H1 (cell line): ENCODE data around the gene ZKSCAN8. TPM values are rescaled to one million over a fixed set of nuclear protein-coding genes. Genes with fewer than 3 reads are reported as not detected.

Source experiments
- CTCF ChIA-PET: fragments of 300-600 bp; sonication (Branson Sonifier 250); formaldehyde crosslinking; loops from one replicate; lab custom pipeline; 2021; ENCODE audit not compliant: partially characterized antibody; lab: Charles Lee
- POLR2A ChIA-PET: fragments of 300-600 bp; sonication (Branson Sonifier 250); formaldehyde crosslinking; loops from one replicate; lab custom pipeline; 2021; ENCODE audit warnings: inconsistent platforms; ENCODE audit not compliant: partially characterized antibody; lab: Charles Lee
- DNase-seq, 2 experiments: peaks; one replicate each; pipeline versions ENCODE4 v3.0.0 to v3.0.0-alpha.2; 2010 to 2022; ENCODE audit warnings: low spot score in 2 of 2, low read depth in 1 of 2, mixed read lengths in 1 of 2
- FAIRE-seq: peaks from 2 replicates; lab custom pipeline; 2011; peaks lifted over from hg19 to GRCh38; lab: Jason Lieb, UNC
- H2AFZ ChIP-seq: 2 replicates; pipeline ENCODE4 v1.8.1; 2012; ENCODE audit warnings: low read length, inconsistent platforms
- H2AK5ac ChIP-seq: 2 replicates; pipeline ENCODE4 v1.6.1; 2013; ENCODE audit warnings: low read depth, low read length
- H2BK120ac ChIP-seq: replicated peaks from 2 replicates; pipeline ENCODE3; 2013; ENCODE audit warnings: low read depth, low read length, inconsistent platforms
- H2BK12ac ChIP-seq: 2 replicates; pipeline ENCODE4 v1.6.1; 2013; ENCODE audit warnings: low read depth, low read length
- H2BK15ac ChIP-seq: 2 replicates; pipeline ENCODE4 v1.6.1; 2013; ENCODE audit warnings: low read length
- H2BK20ac ChIP-seq: 2 replicates; pipeline ENCODE4 v1.6.1; 2013; ENCODE audit warnings: low read length
- H2BK5ac ChIP-seq: 2 replicates; pipeline ENCODE4 v1.6.1; 2013; ENCODE audit warnings: low read depth, low read length
- H3K14ac ChIP-seq: 2 replicates; pipeline ENCODE4 v1.6.1; 2013; ENCODE audit warnings: inconsistent platforms; ENCODE audit not compliant: insufficient read length
- H3K18ac ChIP-seq: 2 replicates; pipeline ENCODE4 v1.6.1; 2013; ENCODE audit warnings: low read length; ENCODE audit errors: extremely low read depth
- H3K23ac ChIP-seq: 2 replicates; pipeline ENCODE4 v1.6.1; 2013; ENCODE audit warnings: inconsistent platforms; ENCODE audit not compliant: insufficient read length
- H3K23me2 ChIP-seq: 2 replicates; pipeline ENCODE4 v1.6.1; 2013; ENCODE audit warnings: low read depth, low read length
- H3K27ac ChIP-seq: 2 replicates; pipeline ENCODE4 v1.6.1; 2011; ENCODE audit warnings: low read depth, low read length, inconsistent platforms
- H3K27me3 ChIP-seq, 4 experiments: replicated peaks in 1 of 4; 1 replicate in 1 of 4; 2 replicates in 3 of 4; pipeline versions ENCODE4 v1.6.1 to v1.8.1; 2011 to 2013; ENCODE audit warnings: low read length in 3 of 4, mild to moderate bottlenecking in 3 of 4, inconsistent platforms in 2 of 4, mixed read lengths in 2 of 4, moderate library complexity in 1 of 4; ENCODE audit not compliant: control insufficient read depth in 3 of 4, insufficient read depth in 3 of 4; ENCODE audit errors: extremely low read depth in 1 of 4
- H3K36me3 ChIP-seq, 4 experiments: 2 replicates each; pipeline versions ENCODE4 v1.6.1 to v1.8.1; 2011 to 2013; ENCODE audit warnings: mild to moderate bottlenecking in 4 of 4, low read length in 3 of 4, moderate library complexity in 2 of 4, control low read depth in 1 of 4, inconsistent platforms in 1 of 4; ENCODE audit not compliant: insufficient read depth in 4 of 4, control insufficient read depth in 2 of 4
- H3K4ac ChIP-seq: replicated peaks from 2 replicates; pipeline ENCODE3; 2013; ENCODE audit warnings: low read length, low read depth, mixed read lengths, inconsistent platforms; ENCODE audit not compliant: insufficient read length
- H3K4me1 ChIP-seq, 4 experiments: replicated peaks in 1 of 4; 1 replicate in 1 of 4; 2 replicates in 3 of 4; pipeline versions ENCODE4 v1.6.1 to v1.8.1; 2011 to 2013; ENCODE audit warnings: low read length in 3 of 4, inconsistent platforms in 2 of 4, mixed read lengths in 1 of 4; ENCODE audit not compliant: insufficient read depth in 4 of 4, control insufficient read depth in 3 of 4
- H3K4me2 ChIP-seq, 2 experiments: 2 replicates each; pipeline versions ENCODE4 v1.6.1 to v1.8.1; 2011 to 2013; ENCODE audit warnings: low read depth in 2 of 2, low read length in 2 of 2, control low read depth in 1 of 2, inconsistent platforms in 1 of 2, mild to moderate bottlenecking in 1 of 2; ENCODE audit not compliant: insufficient read depth in 1 of 2
- H3K4me3 ChIP-seq, 4 experiments: fragments of 200-600, 300-600 bp in 1 of 4; sonication (generic), shearing (Covaris generic), sonication (Bioruptor Twin) in 1 of 4; 2 replicates each; pipeline versions ENCODE4 v1.5.1 to v1.8.1; 2011 to 2016; ENCODE audit warnings: low read length in 4 of 4, low read depth in 3 of 4, control low read depth in 2 of 4, inconsistent platforms in 2 of 4, mild to moderate bottlenecking in 2 of 4, mixed read lengths in 1 of 4, moderate library complexity in 1 of 4; ENCODE audit not compliant: insufficient read depth in 2 of 4; ENCODE audit errors: extremely low read depth in 1 of 4
- H3K56ac ChIP-seq: replicated peaks from 2 replicates; pipeline ENCODE3; 2013; ENCODE audit warnings: low read depth, mild to moderate bottlenecking, mixed read lengths, low read length, inconsistent platforms; ENCODE audit not compliant: insufficient read length
- H3K79me1 ChIP-seq: 2 replicates; pipeline ENCODE4 v1.6.1; 2013; ENCODE audit warnings: low read depth, low read length, control low read depth
- H3K79me2 ChIP-seq, 2 experiments: 2 replicates each; pipeline versions ENCODE4 v1.6.1 to v1.8.1; 2012 to 2013; ENCODE audit warnings: low read length in 2 of 2, mild to moderate bottlenecking in 2 of 2, inconsistent platforms in 1 of 2; ENCODE audit not compliant: insufficient read depth in 2 of 2, control insufficient read depth in 1 of 2
- H3K9ac ChIP-seq, 4 experiments: replicated peaks in 1 of 4; 1 replicate in 1 of 4; 2 replicates in 3 of 4; pipeline versions ENCODE4 v1.6.1 to v1.8.1; 2011 to 2013; ENCODE audit warnings: low read depth in 3 of 4, low read length in 3 of 4, control low read depth in 2 of 4, mild to moderate bottlenecking in 2 of 4, moderate library complexity in 2 of 4, inconsistent platforms in 1 of 4; ENCODE audit errors: extremely low read depth in 1 of 4
- H3K9me3 ChIP-seq, 2 experiments: 2 replicates each; pipeline versions ENCODE4 v1.6.1 to v1.8.1; 2012 to 2013; ENCODE audit warnings: mild to moderate bottlenecking in 2 of 2, moderate library complexity in 2 of 2, control low read depth in 1 of 2, inconsistent platforms in 1 of 2, low read depth in 1 of 2, low read length in 1 of 2, mixed read lengths in 1 of 2; ENCODE audit not compliant: insufficient read depth in 2 of 2
- H4K20me1 ChIP-seq, 2 experiments: replicated peaks in 1 of 2; 2 replicates each; pipeline versions ENCODE3 to v1.8.1; 2011 to 2013; ENCODE audit warnings: inconsistent platforms in 2 of 2, low read length in 2 of 2, mild to moderate bottlenecking in 1 of 2; ENCODE audit not compliant: insufficient read depth in 2 of 2, control insufficient read depth in 1 of 2
- H4K5ac ChIP-seq: 2 replicates; pipeline ENCODE4 v1.6.1; 2013; ENCODE audit warnings: low read length, low read depth, mixed read lengths, inconsistent platforms; ENCODE audit not compliant: insufficient read length
- H4K8ac ChIP-seq: 2 replicates; pipeline ENCODE4 v1.8.0; 2013; ENCODE audit warnings: mild to moderate bottlenecking, moderate library complexity, low read length, inconsistent platforms; ENCODE audit not compliant: insufficient read depth; ENCODE audit errors: extremely low read depth
- H4K91ac ChIP-seq: replicated peaks from 2 replicates; pipeline ENCODE3; 2013; ENCODE audit warnings: low read length, mixed read lengths, inconsistent platforms; ENCODE audit not compliant: insufficient read length
- WGBS, 2 experiments: shearing (Covaris generic) in 1 of 2; methylation state at CpG; one replicate each; pipeline versions ENCODE4 v1.1.6 to v1.1.7; 2013 to 2015; ENCODE audit warnings: low lambda C conversion rate in 2 of 2, mixed read lengths in 2 of 2, inconsistent platforms in 1 of 2, low coverage in 1 of 2, missing lambda C conversion rate in 1 of 2; ENCODE audit not compliant: insufficient replicate concordance in 2 of 2, insufficient coverage in 1 of 2, insufficient read length in 1 of 2; ENCODE audit errors: extremely low coverage in 1 of 2, missing lambda C conversion rate in 1 of 2; 5-methylcytosine and 5-hydroxymethylcytosine counted together
- polyA plus RNA-seq, 7 experiments: library from polyadenylated mRNA; depleted of rRNA in 3 of 7; stranded (reverse) in 5 of 7; unstranded in 2 of 7; fragments of >200 nt in 5 of 7; fragments of 200-250 nt in 2 of 7; gene quantifications; 1 replicate in 5 of 7; 2 replicates in 1 of 7; 4 replicates in 1 of 7; pipeline versions ENCODE4 v1.2.1 to v1.2.3, GENCODE V29; 2011 to 2013; ENCODE audit warnings: missing spikeins in 2 of 7, mixed read lengths in 2 of 7
- total RNA-seq: library from RNA; stranded (reverse); fragmentation: NEBNext Ultra II Directional; extraction: Animal tissue kit (Norgen Biotek cat#: 25700); gene quantifications from 2 replicates; pipeline ENCODE4 v1.2.1, GENCODE V29; 2021

The ZKSCAN8 gene
- total and polyA plus RNA-seq, 2 of the 8 experiments (the other 6 are each of a cell fraction or from before 2014, with no cell fraction given) = 10.7 to 24.1 TPM

DNA sequence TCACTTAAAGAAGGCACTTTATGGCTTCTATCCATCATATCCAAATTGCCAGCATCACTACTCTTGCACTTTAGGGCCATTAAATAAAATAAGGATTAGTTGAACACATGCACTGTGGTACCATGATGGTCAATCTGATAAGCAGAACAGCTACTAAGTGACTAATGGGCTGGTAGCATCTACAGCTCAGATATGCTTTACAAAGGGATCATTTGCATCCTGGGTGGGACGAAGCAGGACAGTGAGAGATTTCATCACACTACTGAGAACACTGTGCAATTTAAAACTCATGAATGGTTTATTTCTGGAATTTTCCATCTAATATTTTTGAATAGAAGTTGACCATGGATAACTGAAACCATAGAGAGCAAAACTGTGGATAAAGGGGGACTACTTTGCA, 58.3 kb downstream of the ZKSCAN8 start:
- DNase-seq = no peak
- no peak overlapping the region for H3K14ac ChIP-seq
- no peak overlapping the region for H3K4me2 ChIP-seq
- 77% methylated on average over 1 of the region's 1 CpG; no CpG with 5 or more reads in 1 of the 2 experiments for WGBS, 2 experiments
- no peak overlapping the region for H3K4ac ChIP-seq
- H3K9ac ChIP-seq = no peak overlapping the region
- no peaks in the 10 kb centered on the region for H3K23me2 ChIP-seq
- CTCF ChIA-PET = interaction anchor here (0.7 kb wide), 1 partner anchor 11 kb away, joined by 3 read pairs; no protein-coding TSS in a partner anchor
- no peak overlapping the region for H4K91ac ChIP-seq
- peaks cover 3 to 10% (median 4%) of the 10 kb centered on the region in 4 experiments; a peak in 4 of 7 replicates for H3K27me3 ChIP-seq
- H3K36me3 ChIP-seq = no peaks in the 10 kb centered on the region
- no peak overlapping the region for H3K27ac ChIP-seq
- H3K79me2 ChIP-seq = no peaks in the 10 kb centered on the region
- H2BK12ac ChIP-seq = no peak overlapping the region
- no peak overlapping the region for H4K5ac ChIP-seq
- peaks cover 0 to 1% of the 10 kb centered on the region in 2 experiments for H4K20me1 ChIP-seq
- H3K18ac ChIP-seq = no peak overlapping the region
- no peak overlapping the region for H2AFZ ChIP-seq
- H2BK5ac ChIP-seq = no peak overlapping the region
- H3K4me3 ChIP-seq = no peak overlapping the region
- no peak for FAIRE-seq
- no peak overlapping the region for H3K56ac ChIP-seq
- no peak overlapping the region for H4K8ac ChIP-seq
- no peak overlapping the region for H2AK5ac ChIP-seq
- H3K4me1 ChIP-seq = no peaks in the 10 kb centered on the region
- POLR2A ChIA-PET = no interaction called here
- H3K79me1 ChIP-seq = no peaks in the 10 kb centered on the region
- no peak overlapping the region for H3K23ac ChIP-seq
- H2BK20ac ChIP-seq = no peak overlapping the region
- no peak overlapping the region for H2BK15ac ChIP-seq
- H2BK120ac ChIP-seq = no peak overlapping the region
- peaks cover 0 to 4% of the 10 kb centered on the region in 2 experiments; a peak in 3 of 4 replicates for H3K9me3 ChIP-seq
